NCI-H2107 treated with DMSO at 0.1 percent for 48 hours (cell line): Measurements from ENCODE around the gene TUBB2A.
"Not testable (repeated sequence)": the region's sequence is repeated elsewhere in the genome, so short reads cannot be mapped to it uniquely, and the experiment has no call there.

Experiments
- DNase-seq: peaks from one replicate; lab custom pipeline; 2025; ENCODE audit not compliant: unreplicated experiment; lab: John Stamatoyannopoulos, UW

Gene TUBB2A

GRCh38 chr6:3157131-3157933 is at the start of gene TUBB2A:
Gene TUBB2A, minus strand, starts transcription at chr6:3157544. Its CDS starts 81 bp downstream, at chr6:3157463.
- no peak for DNase-seq

GRCh38 chr6:3206339-3207015 is 49.1 kb upstream of the TUBB2A start:
- no peak for DNase-seq

GRCh38 chr6:3205913-3206312 is 48.6 kb upstream of the TUBB2A start:
- no peak for DNase-seq

GRCh38 chr6:3204921-3205320 is 47.6 kb upstream of the TUBB2A start:
- DNase-seq: no peak

GRCh38 chr6:3202999-3203696 is 45.8 kb upstream of the TUBB2A start:
- DNase-seq: peak; percentile 24

GRCh38 chr6:3201388-3201787 is 44.0 kb upstream of the TUBB2A start:
- DNase-seq: no peak

GRCh38 chr6:3200682-3201081 is 43.3 kb upstream of the TUBB2A start:
- DNase-seq: no peak

GRCh38 chr6:3199382-3199781 is 42.0 kb upstream of the TUBB2A start:
- no peak for DNase-seq

- DNase-seq: not testable (repeated sequence)
These were observed 40.4 kb upstream of the TUBB2A start for GRCh38 chr6:3197734-3198133.

GRCh38 chr6:3196770-3197169 is 39.4 kb upstream of the TUBB2A start:
- no peak for DNase-seq

GRCh38 chr6:3195695-3196497 is 38.6 kb upstream of the TUBB2A start:
- DNase-seq: peak; percentile 37

GRCh38 chr6:3195420-3195694 is 38.0 kb upstream of the TUBB2A start:
- DNase-seq: no peak

- DNase-seq: no peak
These were observed 37.4 kb upstream of the TUBB2A start for GRCh38 chr6:3194535-3195419.

- no peak for DNase-seq
These were observed 35.9 kb upstream of the TUBB2A start for GRCh38 chr6:3193102-3193849.

GRCh38 chr6:3190779-3191178 is 33.4 kb upstream of the TUBB2A start:
- DNase-seq: no peak

GRCh38 chr6:3190056-3190455 is 32.7 kb upstream of the TUBB2A start:
- no peak for DNase-seq

- not testable (repeated sequence) for DNase-seq
These were observed 31.8 kb upstream of the TUBB2A start for GRCh38 chr6:3189192-3189591.

- no peak for DNase-seq
These were observed 30.9 kb upstream of the TUBB2A start for GRCh38 chr6:3188262-3188661.

- no peak for DNase-seq
These were observed 29.6 kb upstream of the TUBB2A start for GRCh38 chr6:3186974-3187382.

- no peak for DNase-seq
These were observed 25.7 kb upstream of the TUBB2A start for GRCh38 chr6:3183066-3183465.
